GM18508 (cell line): ENCODE data around the gene FGR.
"Not testable (repeated sequence)": the region's sequence is repeated elsewhere in the genome, so short reads cannot be mapped to it uniquely, and the experiment has no call there.

Experiments
- ATAC-seq: cut with Tn5 transposase; IDR thresholded peaks from one replicate; pipeline ENCODE4 v1.9.1; 2021; ENCODE audit warnings: moderate number of reproducible peaks; ENCODE audit not compliant: insufficient read depth, unreplicated experiment

Gene FGR

DNA sequence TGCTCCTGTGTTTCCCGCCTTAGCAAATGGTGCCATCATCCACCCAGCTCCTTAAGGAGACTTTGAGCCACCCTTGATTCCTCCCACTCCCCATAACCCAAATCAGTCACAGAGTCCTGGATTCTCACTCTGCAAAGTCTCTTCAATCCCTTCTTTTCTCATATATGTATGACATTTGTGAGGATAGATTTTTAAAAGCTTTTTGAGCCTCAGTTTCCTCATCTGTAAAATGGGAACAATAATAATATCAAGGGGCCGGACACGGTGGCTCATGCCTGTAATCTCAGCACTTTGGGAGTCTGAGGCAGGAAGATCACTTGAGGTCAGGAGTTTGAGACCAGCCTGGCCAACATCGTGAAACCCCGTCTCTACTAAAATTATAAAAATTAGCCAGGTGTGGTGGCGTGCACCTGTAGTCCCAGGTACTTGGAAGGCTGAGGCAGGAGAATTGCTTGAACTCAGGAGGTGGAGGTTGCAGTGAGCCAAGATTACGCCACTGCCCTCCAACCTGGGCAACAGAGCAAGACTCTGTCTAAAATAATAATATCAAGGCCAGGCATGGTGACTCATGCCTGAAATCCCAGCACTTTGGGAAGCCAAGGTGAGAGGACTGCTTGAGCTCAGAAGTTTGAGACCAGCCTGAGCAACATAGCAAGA is 15.1 kb downstream of the FGR start:
- ATAC-seq, result not testable (repeated sequence)

DNA sequence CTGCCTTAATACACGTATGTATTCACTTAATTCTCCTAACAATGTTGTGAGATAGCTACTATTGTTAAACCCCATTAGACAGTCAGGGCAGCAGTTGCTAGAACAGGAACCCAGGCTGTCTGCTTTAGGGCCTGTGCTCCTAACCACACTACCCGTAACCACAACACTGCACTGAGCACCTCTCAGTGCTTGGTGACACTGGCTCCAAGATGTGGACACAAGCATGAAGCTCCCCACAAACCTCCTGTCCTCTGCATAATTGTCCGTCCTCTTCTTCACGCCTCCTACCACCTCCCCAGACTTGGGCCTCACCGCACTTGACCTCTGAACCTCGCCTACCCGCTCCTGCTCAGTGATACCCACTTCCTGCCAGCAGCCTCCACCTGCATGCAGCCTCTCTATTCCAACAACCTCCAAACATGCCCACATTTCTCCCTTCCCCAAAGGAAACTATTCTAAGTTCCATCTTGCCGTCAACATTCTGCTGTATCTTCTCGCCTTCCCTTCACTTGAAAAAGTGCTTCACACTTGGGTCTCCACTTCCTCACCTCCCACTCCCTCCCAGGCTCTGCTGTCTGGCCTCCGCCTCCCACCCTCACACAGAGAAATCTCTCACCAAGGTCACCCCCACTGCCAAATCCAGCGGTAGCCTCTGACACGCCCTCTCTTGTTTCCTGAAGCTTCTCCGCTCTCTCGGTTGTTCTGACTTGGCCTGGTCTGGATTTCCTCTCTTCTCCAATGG is 16.5 kb downstream of the FGR start:
- no peak for ATAC-seq

DNA sequence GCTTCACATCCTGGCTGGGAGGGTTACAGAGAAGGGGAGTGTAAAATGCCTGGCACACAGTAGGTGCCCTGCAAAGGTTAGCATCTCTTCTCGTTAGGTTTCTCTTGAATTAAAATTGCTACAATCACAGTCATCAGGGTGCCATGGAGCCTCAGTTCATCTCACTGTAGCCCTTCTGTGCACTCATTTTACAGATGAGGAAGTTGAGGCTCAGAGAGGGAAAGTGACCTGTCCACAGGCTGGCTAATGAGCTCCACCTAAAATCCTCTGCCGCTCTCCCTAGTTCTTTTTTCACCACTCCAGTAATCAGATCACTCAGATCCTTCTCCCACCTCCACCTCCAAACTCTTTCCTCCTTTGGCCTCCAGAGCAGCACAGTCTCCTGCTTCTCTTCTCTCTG is 17.6 kb downstream of the FGR start:
- no peak for ATAC-seq

DNA sequence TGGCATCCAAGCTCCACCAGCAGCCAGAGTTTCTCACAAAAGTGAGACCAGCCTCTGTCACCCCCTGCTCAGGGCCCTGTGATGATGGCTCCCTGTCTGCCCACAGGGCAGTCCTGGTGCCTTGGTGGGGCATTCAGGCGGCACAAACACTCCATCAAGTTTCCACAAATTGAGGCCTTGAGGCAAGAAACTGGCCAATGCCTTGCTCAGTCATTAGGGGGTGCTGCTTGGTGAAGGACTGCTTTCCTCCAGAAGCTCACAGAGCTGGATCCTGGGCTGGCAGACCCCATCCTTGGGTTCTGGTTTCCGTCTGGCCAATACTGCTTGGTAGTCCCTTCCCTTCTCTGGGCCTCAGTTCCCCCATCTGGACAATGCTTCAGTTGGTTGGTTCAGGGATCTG is 18.5 kb downstream of the FGR start:
- ATAC-seq, result no peak

- ATAC-seq, result no peak
Measured at GRCh38 chr1:27615346-27616192, 19.4 kb downstream of the FGR start.

DNA sequence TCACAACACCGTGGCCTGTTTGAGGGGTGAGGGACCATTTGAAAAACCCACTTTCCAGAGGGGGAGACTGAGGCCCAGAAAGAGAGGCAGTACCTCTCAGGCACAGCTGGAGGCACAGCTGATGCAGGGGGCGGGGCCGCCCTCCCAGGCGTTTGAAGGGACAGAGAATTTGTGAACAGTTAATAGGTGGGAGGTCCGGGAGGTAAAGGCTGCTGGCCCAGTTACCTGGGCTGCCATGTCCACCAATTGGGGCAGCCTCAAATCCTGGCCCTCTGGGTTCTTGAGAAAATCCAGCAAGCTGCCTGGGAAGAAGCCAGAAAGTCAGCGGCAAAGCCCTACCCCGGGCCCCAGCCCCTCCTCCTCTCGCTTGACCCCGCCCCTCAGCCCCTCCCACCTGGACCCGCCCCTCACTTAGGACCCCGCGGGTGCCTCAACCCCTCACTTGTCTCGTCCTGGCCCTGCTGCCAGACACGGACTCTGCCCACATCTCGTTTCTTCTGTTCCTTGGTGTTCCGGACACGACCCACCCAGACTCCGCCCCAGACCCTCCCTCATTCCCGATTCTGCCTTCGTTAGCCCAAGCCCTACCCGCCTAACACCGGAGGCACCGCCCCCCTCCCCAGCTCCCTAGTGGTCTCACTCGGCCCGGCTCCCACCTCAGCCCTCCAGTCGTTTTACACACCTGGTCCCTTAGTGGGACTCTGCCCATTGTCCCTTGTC is 20.2 kb downstream of the FGR start:
- no peak for ATAC-seq

- no peak for ATAC-seq
Measured at GRCh38 chr1:27614043-27614624, 20.9 kb downstream of the FGR start.

- ATAC-seq, result no peak
Measured at GRCh38 chr1:27612718-27613117, 22.3 kb downstream of the FGR start.

- no peak for ATAC-seq
Measured at GRCh38 chr1:27611450-27611849, 23.5 kb downstream of the FGR start.

DNA sequence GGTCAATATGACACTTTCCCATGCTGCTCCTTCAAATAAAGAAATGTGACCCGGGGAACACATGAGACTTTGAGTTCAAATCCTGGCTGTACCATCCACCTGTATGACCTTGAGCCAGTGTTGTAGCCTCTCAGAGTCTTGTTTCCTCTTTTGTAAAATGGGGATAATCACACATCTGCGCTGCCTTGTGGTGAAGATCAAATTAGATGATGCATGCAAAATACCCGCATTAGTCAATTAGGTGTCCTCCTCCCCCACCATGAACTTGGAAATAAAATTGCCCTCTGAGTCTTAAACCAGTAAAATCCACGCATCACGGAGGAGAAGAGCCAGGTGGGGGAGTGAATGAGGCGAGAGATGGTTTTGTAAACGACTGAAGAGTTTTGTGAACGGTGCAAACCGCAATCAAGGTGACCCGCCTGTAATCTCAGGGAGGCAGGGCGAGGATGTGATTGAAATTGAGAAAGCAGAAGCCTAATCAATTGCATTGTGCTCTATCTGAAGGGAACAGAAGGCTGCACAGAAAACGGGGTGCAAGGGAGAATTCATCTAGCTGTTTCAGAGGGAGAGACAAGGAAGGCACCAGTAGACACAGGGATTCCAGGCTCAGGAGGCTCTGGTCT is 25.3 kb downstream of the FGR start:
- no peak for ATAC-seq

- ATAC-seq, result no peak
Measured at GRCh38 chr1:27609210-27609555, 25.8 kb downstream of the FGR start.

DNA sequence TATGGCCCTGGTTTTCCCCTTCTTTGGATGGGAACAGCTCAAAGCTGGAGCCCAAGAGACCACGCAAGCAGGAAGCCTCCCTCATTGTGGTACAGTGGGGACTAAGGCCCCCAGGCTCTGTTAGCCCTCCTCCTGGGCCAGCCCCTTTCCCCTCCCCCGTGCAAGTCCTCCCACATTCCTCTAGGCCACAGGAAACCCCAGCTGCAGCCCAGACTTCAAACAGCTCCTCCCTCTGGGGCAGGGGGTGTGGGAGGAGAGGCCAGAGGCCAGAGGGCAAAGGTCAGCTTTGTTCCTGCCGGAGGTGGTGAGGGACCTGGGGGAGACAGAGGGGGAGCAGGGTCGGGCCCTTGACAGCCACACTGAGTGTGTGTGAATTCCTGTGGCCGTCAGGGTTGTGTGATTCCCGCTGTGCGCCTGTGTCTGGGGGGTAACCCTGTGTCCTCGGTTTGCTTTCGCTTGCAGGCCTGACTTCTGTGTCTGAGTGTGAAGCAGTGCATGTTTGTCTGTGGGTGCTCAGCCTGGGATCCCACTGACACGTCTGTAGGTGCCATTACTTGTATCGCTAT is 27.7 kb downstream of the FGR start:
- no peak for ATAC-seq

- ATAC-seq, result no peak
Measured at GRCh38 chr1:27606708-27607238, 28.2 kb downstream of the FGR start.

- no peak for ATAC-seq
Measured at GRCh38 chr1:27605796-27606707, 28.9 kb downstream of the FGR start.

GRCh38 chr1:27605300-27605766 is 29.7 kb downstream of the FGR start:
- ATAC-seq, result no peak

DNA sequence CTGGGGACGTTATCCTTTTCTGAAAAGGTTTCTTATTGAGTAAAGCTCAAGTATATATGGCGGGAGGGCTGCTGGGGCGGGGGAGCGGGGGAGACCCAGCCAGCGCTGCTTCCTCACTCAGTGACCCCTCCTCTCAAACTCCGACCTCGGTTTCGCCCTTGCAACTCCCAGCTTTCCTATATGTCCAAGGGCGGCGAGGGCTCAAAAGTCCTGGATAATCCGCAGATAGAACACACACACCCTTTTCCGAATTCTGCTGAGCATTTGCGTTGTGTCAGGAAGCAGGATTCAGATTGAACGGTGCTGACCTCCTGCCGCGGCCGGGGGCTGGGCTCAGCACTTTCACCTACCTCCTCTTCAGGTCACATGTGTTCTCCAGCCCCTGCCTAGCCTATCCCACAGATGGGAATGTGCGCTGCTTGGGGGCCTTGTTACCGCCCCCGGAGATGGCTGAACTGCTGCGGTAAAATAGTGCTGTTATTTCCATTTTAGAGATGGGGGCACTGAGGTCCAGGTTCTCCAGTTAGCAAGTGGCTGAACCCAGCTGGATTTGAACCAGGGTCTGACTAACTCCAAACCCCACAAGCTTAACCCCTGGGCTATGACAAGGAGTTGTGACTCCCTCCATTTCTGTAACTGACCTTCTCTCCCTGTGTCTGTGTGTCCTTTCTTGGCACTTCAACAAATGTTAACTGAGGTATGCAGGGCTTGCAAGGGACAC is 30.2 kb downstream of the FGR start:
- ATAC-seq, result no peak
